HCT116 (cell line): Measurements from ENCODE around the gene DARS1. TPM values are rescaled to one million over a fixed set of nuclear protein-coding genes. Genes with fewer than 3 reads are reported as not detected.
"Not testable (repeated sequence)": the region's sequence is repeated elsewhere in the genome, so short reads cannot be mapped to it uniquely, and the experiment has no call there.

Experiments used
- ATAC-seq: fragments of 200-7000 bp; cut with Tn5 transposase; 2 replicates; pipeline ENCODE4 v1.9.1; 2020; ENCODE audit warnings: mild to moderate bottlenecking, moderate library complexity
- BruUV-seq: library from RNA; stranded (reverse); fragments of 400-500 nt; replicated peaks from 2 replicates; lab custom pipeline; 2021; lab: Mats Ljungman, UMichigan
- CTCF ChIA-PET: fragments of 300-600 bp; sonication (Branson Sonifier 250); formaldehyde crosslinking; loops from one replicate; lab custom pipeline; 2021; ENCODE audit warnings: antibody characterized with exemption; lab: Charles Lee
- POLR2A ChIA-PET: fragments of 300-600, 350-600 bp; sonication (Branson Sonifier 250); formaldehyde crosslinking; loops from one replicate; lab custom pipeline; 2021; ENCODE audit warnings: antibody characterized with exemption; lab: Charles Lee
- RAD21 ChIA-PET, 2 experiments: fragments of 300-600 bp; sonication (Branson Sonifier 250); formaldehyde crosslinking; loops; one replicate each; lab custom pipeline; 2023; ENCODE audit warnings: low total read pairs in 2 of 2; ENCODE audit not compliant: uncharacterized antibody in 2 of 2, unreplicated experiment in 2 of 2, low non-redundant PET in 1 of 2; lab: Charles Lee
- DNase-seq: peaks from one replicate; pipeline ENCODE4 v3.0.0-alpha.2; 2010; ENCODE audit warnings: low read depth, low spot score
- H2AFZ ChIP-seq: fragments of 200-600 bp; shearing (Covaris generic), sonication (generic); 2 replicates; pipeline ENCODE4 v1.6.1; 2017; ENCODE audit warnings: low read depth, mixed run types, mixed read lengths, antibody characterized with exemption, low read length; ENCODE audit not compliant: poor library complexity, severe bottlenecking
- H3K27ac ChIP-seq: 2 replicates; pipeline ENCODE4 v1.5.1; 2012; ENCODE audit warnings: low read depth, low read length
- H3K27me3 ChIP-seq: fragments of 200-600 bp; sonication (generic); 2 replicates; pipeline ENCODE4 v1.6.1; 2016; ENCODE audit warnings: mixed run types, low read length, mixed read lengths; ENCODE audit not compliant: insufficient read depth
- H3K36me3 ChIP-seq, 2 experiments: fragments of 200-500 bp in 1 of 2; fragments of 200-600 bp in 1 of 2; sonication (Bioruptor generic) in 1 of 2; sonication (generic) in 1 of 2; 2 replicates each; pipeline versions ENCODE4 v1.5.1 to v1.6.1; 2014 to 2016; ENCODE audit warnings: low read length in 2 of 2, inconsistent platforms in 1 of 2, mixed read lengths in 1 of 2, mixed run types in 1 of 2; ENCODE audit not compliant: insufficient read depth in 2 of 2, control insufficient read depth in 1 of 2
- H3K4me1 ChIP-seq, 2 experiments: fragments of 200-600 bp in 1 of 2; sonication (generic) in 1 of 2; 2 replicates each; pipeline versions ENCODE4 v1.5.1 to v1.6.1; 2012 to 2017; ENCODE audit warnings: low read length in 2 of 2, inconsistent platforms in 1 of 2, mild to moderate bottlenecking in 1 of 2, mixed read lengths in 1 of 2, mixed run types in 1 of 2, moderate library complexity in 1 of 2; ENCODE audit not compliant: insufficient read depth in 2 of 2, control insufficient read depth in 1 of 2
- H3K4me2 ChIP-seq: fragments of 200-600 bp; sonication (generic); 2 replicates; pipeline ENCODE4 v1.6.1; 2017; ENCODE audit warnings: mixed run types, low read length, mixed read lengths
- H3K4me3 ChIP-seq, 2 experiments: fragments of 200-600 bp in 1 of 2; sonication (generic) in 1 of 2; replicated peaks in 1 of 2; 2 replicates each; pipeline ENCODE4 v1.5.1; 2011 to 2016; ENCODE audit warnings: low read length in 2 of 2, control low read depth in 1 of 2, low read depth in 1 of 2, mild to moderate bottlenecking in 1 of 2, mixed read lengths in 1 of 2, mixed run types in 1 of 2
- H3K79me2 ChIP-seq: fragments of 200-600 bp; sonication (generic); 2 replicates; pipeline ENCODE4 v1.6.1; 2017; ENCODE audit warnings: mild to moderate bottlenecking, mixed run types, low read length, moderate library complexity, mixed read lengths; ENCODE audit not compliant: insufficient read depth
- H3K9ac ChIP-seq: fragments of 200-600 bp; sonication (generic); 2 replicates; pipeline ENCODE4 v1.6.1; 2016; ENCODE audit warnings: low read length, mixed read lengths
- H3K9me2 ChIP-seq: fragments of 200-600 bp; sonication (generic), shearing (Covaris generic); 2 replicates; pipeline ENCODE4 v1.6.1; 2017; ENCODE audit warnings: mixed run types, mild to moderate bottlenecking, moderate library complexity; ENCODE audit not compliant: insufficient read depth
- H3K9me3 ChIP-seq, 2 experiments: fragments of 200-500 bp in 1 of 2; fragments of 200-600 bp in 1 of 2; sonication (Bioruptor generic) in 1 of 2; sonication (generic) in 1 of 2; 2 replicates each; pipeline ENCODE4 v1.6.1; 2014 to 2017; ENCODE audit warnings: low read length in 2 of 2, mixed read lengths in 2 of 2, inconsistent platforms in 1 of 2, low read depth in 1 of 2, mild to moderate bottlenecking in 1 of 2, mixed run types in 1 of 2, moderate library complexity in 1 of 2; ENCODE audit not compliant: control insufficient read depth in 1 of 2, insufficient read depth in 1 of 2
- H4K20me1 ChIP-seq: fragments of 200-600 bp; sonication (generic), shearing (Covaris generic); 2 replicates; pipeline ENCODE4 v1.6.1; 2017; ENCODE audit warnings: mixed run types, mild to moderate bottlenecking, moderate library complexity; ENCODE audit not compliant: insufficient read depth
- CBX3 ChIP-seq: IDR thresholded peaks from 2 replicates; pipeline ENCODE4 v1.6.1; 2012; ENCODE audit warnings: low read depth
- EGR1 ChIP-seq: IDR thresholded peaks from 2 replicates; pipeline ENCODE4 v1.6.1; 2012; ENCODE audit warnings: low read depth
- EZH2 ChIP-seq: fragments of 200-600 bp; sonication (generic); IDR thresholded peaks from 2 replicates; pipeline ENCODE4 v1.6.1; 2017; ENCODE audit warnings: antibody characterized with exemption, mixed run types
- FOSL1 ChIP-seq: IDR thresholded peaks from 2 replicates; pipeline ENCODE4 v1.6.1; 2012; ENCODE audit warnings: low read depth
- JUND ChIP-seq: IDR thresholded peaks from 2 replicates; pipeline ENCODE4 v1.6.1; 2012
- POLR2A ChIP-seq: IDR thresholded peaks from 2 replicates; pipeline ENCODE4 v1.7.0; 2011; ENCODE audit warnings: borderline replicate concordance; ENCODE audit not compliant: insufficient read depth, insufficient read length; ENCODE audit errors: extremely low read depth
- POLR2AphosphoS5 ChIP-seq: IDR thresholded peaks from 2 replicates; pipeline ENCODE4 v1.6.1; 2011; ENCODE audit warnings: mild to moderate bottlenecking, low read depth, low read length, moderate library complexity
- SIN3A ChIP-seq: IDR thresholded peaks from 2 replicates; pipeline ENCODE4 v1.6.1; 2012; ENCODE audit warnings: low read depth
- SRF ChIP-seq: IDR thresholded peaks from 2 replicates; pipeline ENCODE4 v1.6.1; 2012; ENCODE audit warnings: low read depth
- YY1 ChIP-seq: IDR thresholded peaks from 2 replicates; pipeline ENCODE4 v1.6.1; 2011; ENCODE audit warnings: low read length, low read depth, moderate library complexity, mild to moderate bottlenecking; ENCODE audit not compliant: insufficient replicate concordance; ENCODE audit errors: extremely low read depth
- ZFX ChIP-seq: fragments of 450-650 bp; IDR thresholded peaks from 2 replicates; pipeline ENCODE4 v1.6.1; 2017
- intact Hi-C: fragments of 100-400 bp; cut with micrococcal nuclease; formaldehyde crosslinking; loops from 2 replicates; pipeline ENCODE4 v1.10.0; 2022
- total RNA-seq: library from RNA; stranded (reverse); gene quantifications from one replicate; pipeline ENCODE4 v1.2.1, GENCODE V29; 2021; ENCODE audit not compliant: unreplicated experiment

DARS1 gene
- total RNA-seq, 1 experiment from 2014 or later, result 94.8 TPM

- CTCF ChIA-PET, result no interaction called here
Observed at GRCh38 chr2:135960150-135960549, 25.3 kb downstream of the DARS1 start.

GRCh38 chr2:135958927-135959326, 26.5 kb downstream of the DARS1 start:
- H2AFZ ChIP-seq, H3K27ac ChIP-seq, H4K20me1 ChIP-seq, H3K9me2 ChIP-seq, DNase-seq, intact Hi-C loops, H3K4me2 ChIP-seq, H3K4me3 ChIP-seq, H3K36me3 ChIP-seq, H3K9me3 ChIP-seq, H3K9ac ChIP-seq, POLR2A ChIA-PET, BruUV-seq, RAD21 ChIA-PET, H3K27me3 ChIP-seq, ATAC-seq: not testable (repeated sequence)
- H3K4me1 ChIP-seq, result peaks cover 6 to 17% of the 10 kb centered on the region in 2 experiments; a peak in 3 of 4 replicates
- CTCF ChIA-PET, result interaction anchor here (1.0 kb wide), 1 partner anchor 45 kb away, joined by 4 read pairs; no protein-coding TSS in a partner anchor
- H3K79me2 ChIP-seq, result peaks cover 83% of the 10 kb centered on the region

More at GRCh38 chr2:135960150-135960549, 25.3 kb downstream of the DARS1 start:
- no peak for ATAC-seq
- intact Hi-C loops, result no loop called here
- no peak overlapping the region for H2AFZ ChIP-seq
- peaks cover 17 to 26% of the 10 kb centered on the region in 2 experiments for H3K4me1 ChIP-seq
- no peak overlapping the region for H3K4me2 ChIP-seq
- H3K9ac ChIP-seq, result no peak overlapping the region
- H3K9me3 ChIP-seq, result no peaks in the 10 kb centered on the region
- no TSS peak for BruUV-seq
- no peaks in the 10 kb centered on the region for H3K27me3 ChIP-seq
- ChIA-PET POLR2A (no interaction called here), RAD21 (no interaction called here)
- no peak overlapping the region for H3K4me3 ChIP-seq
- H3K79me2 ChIP-seq, result peaks cover 80% of the 10 kb centered on the region
- H3K9me2 ChIP-seq, result no peaks in the 10 kb centered on the region
- no peak overlapping the region for H3K27ac ChIP-seq
- TF ChIP-seq EZH2, result no peak
- no peak for TF ChIP-seq SRF
- TF ChIP-seq ZFX, result no peak
- TF ChIP-seq FOSL1, result no peak
- TF ChIP-seq CBX3, result no peak
- TF ChIP-seq SIN3A, result no peak
- no peak for TF ChIP-seq JUND
- no peak for TF ChIP-seq POLR2A
- no peak for TF ChIP-seq EGR1
- no peak for TF ChIP-seq YY1
- no peak for TF ChIP-seq POLR2AphosphoS5
- H4K20me1 ChIP-seq, result 0 out of 2 replicates have a peak, but pooled peaks cover 2% of the 10 kb centered on the region
- peaks cover 4 to 5% of the 10 kb centered on the region in 2 experiments; a peak in 3 of 4 replicates for H3K36me3 ChIP-seq
- no peak for DNase-seq
